ENCODE results near the gene APBB1IP. TPM values are rescaled to one million over a fixed set of nuclear protein-coding genes. Genes with fewer than 3 reads are reported as not detected.

The APBB1IP gene
- total and polyA plus RNA-seq, 2 of the 8 experiments (the other 6 are each of a cell fraction or from before 2014, with no cell fraction given), result 0.05 TPM; not detected in 1

DNA sequence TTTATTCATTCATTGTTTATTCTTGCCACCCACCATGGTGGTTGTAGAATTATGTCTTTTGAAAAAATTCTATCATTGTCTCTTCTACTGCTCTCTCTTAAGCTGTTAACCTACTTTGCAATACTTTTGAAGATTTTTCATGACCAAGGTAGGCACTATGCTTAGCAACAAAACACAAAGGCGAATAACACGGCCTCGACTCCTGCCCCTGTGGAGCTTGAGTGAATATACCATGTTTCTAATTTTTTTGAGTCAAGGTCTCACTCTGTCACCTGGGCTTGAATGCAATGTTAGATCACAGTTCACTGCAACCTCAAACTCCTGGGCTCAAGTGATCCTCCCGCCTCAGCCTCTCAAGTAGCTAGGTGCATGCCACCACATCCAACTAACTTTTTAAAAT is 39.4 kb downstream of the APBB1IP start (continued):
- TF ChIP-seq EZH2 (IDR thresholded peaks at IDR 0.05; ENCODE audit: low read depth, low read length, severe bottlenecking), result no peak
- TF ChIP-seq YY1 (IDR thresholded peaks at IDR 0.05; ENCODE audit: low read depth, low read length), result no peak

All from H1 (cell line).